Suprapubic skin (tissue), 3 donors: ENCODE data around the gene OXTR.

Experiments
- CTCF ChIP-seq, 2 donors: fragments of 200-600 bp in 1 of 2; fragments of 450-650 bp in 1 of 2; sonication (generic) in 1 of 2; IDR thresholded peaks; one replicate each; pipeline ENCODE4 v1.5.1; 2016 to 2019; ENCODE audit warnings: antibody characterized with exemption in 2 of 2, mild to moderate bottlenecking in 1 of 2, moderate library complexity in 1 of 2
- POLR2A ChIP-seq, 2 donors: fragments of 450-650 bp; IDR thresholded peaks; one replicate each; pipeline ENCODE4 v1.6.1; 2017; ENCODE audit warnings: antibody characterized with exemption in 2 of 2, mild to moderate bottlenecking in 2 of 2, moderate library complexity in 2 of 2

DNA sequence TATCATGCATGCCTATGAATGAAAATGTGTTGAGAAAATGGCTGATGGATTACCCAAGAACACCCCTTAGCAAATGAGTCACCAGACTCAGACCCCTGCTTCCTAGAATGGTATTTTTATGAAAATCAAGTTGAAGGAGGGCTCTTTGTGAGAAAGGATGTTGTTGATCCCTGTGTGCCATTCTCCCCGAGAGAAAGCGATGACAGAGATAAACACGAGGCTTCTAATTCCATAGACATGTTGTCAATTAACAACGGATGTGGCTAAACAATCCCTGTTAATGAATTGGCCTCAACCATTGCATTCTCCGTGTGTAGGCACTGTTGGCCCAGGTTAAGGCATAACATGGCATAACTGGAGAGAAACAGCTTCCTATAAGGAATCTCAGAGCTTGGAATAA, 5.8 kb upstream of the OXTR start:
- TF ChIP-seq CTCF (IDR thresholded peaks at IDR 0.05), result no peak
- TF ChIP-seq POLR2A (IDR thresholded peaks at IDR 0.05), result no peak
